ENCODE measurements around the gene C1orf122.

Gene C1orf122

DNA sequence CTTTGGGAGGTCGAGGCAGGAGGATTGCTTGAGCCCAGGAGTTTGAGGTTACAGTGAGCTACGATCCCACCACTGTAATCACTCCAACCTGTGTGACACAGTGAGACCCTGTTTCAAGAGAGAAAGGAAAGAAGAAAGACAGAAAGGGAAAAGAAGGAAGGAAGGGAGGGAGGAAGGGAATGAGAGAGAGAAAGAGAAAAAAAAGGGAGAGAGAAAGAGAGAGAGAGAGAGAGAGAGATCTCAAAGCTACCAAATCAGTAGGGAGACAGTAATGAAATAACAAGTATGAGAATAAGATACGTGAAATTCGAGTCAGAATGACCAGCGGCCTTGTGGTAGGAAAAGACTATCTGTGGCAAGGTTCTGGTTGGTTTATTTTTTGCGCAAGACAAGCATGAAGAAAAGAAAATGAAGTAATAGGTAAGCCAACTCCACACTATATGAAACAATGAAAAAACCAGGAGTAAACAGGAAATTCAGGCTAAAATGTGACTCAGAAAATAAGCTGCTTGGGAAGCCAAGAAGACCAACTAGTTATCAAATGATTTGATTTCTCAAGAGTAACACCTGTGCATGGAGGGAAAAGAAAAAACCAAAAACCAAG lies 42.9 kb downstream of the C1orf122 start:
- no peak overlapping the region for H3K27ac ChIP-seq
- intact Hi-C loops (cut with DNase I; ENCODE audit: low total_unique reads), result no loop called here

DNA sequence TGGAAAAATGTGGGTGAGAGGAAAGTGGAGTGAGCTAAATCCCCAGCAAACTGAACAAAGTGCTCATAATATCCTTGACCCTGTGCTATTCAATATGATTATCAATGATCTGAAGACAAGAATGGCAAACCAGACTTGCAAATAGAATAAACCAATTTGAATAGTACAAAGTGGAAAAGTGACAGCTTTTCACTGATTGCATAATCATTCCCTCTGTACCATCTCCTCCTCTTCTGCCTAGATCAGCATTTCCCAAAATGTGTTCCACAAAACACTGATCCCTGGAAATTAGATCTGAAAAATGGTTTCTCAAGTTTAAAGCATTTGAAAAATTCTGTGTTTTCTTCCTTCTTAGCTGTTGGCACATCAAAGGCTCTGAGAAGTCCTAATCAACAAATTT lies 43.7 kb downstream of the C1orf122 start:
- Histone ChIP-seq H3K4me1 (peaks cover 0 to 66% (median 23%) of the 10 kb centered on the region in 4 donors), H3K27ac (no peak overlapping the region), H3K9me3 (no peaks in the 10 kb centered on the region), H3K36me3 (peaks cover 0 to 34% (median 5%) of the 10 kb centered on the region in 3 donors), H3K4me3 (no peak overlapping the region), H3K27me3 (no peaks in the 10 kb centered on the region)
- no peak for DNase-seq
- intact Hi-C loops (cut with DNase I; ENCODE audit: low total_unique reads), result no loop called here
- TF ChIP-seq, protein P1, sequence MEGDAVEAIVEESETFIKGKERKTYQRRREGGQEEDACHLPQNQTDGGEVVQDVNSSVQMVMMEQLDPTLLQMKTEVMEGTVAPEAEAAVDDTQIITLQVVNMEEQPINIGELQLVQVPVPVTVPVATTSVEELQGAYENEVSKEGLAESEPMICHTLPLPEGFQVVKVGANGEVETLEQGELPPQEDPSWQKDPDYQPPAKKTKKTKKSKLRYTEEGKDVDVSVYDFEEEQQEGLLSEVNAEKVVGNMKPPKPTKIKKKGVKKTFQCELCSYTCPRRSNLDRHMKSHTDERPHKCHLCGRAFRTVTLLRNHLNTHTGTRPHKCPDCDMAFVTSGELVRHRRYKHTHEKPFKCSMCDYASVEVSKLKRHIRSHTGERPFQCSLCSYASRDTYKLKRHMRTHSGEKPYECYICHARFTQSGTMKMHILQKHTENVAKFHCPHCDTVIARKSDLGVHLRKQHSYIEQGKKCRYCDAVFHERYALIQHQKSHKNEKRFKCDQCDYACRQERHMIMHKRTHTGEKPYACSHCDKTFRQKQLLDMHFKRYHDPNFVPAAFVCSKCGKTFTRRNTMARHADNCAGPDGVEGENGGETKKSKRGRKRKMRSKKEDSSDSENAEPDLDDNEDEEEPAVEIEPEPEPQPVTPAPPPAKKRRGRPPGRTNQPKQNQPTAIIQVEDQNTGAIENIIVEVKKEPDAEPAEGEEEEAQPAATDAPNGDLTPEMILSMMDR (IDR thresholded peaks at IDR 0.05), result no peak

More for the DNA sequence above, 42.9 kb downstream of the C1orf122 start:
- no peak for DNase-seq
- Histone ChIP-seq H3K9me3 (no peaks in the 10 kb centered on the region), H3K36me3 (peaks cover 0 to 30% (median 5%) of the 10 kb centered on the region in 3 donors), H3K4me1 (peaks cover 0 to 60% (median 18%) of the 10 kb centered on the region in 4 donors), H3K4me3 (no peak overlapping the region), H3K27me3 (no peaks in the 10 kb centered on the region)
- TF ChIP-seq, protein P1 (IDR thresholded peaks at IDR 0.05), result no peak

DNA sequence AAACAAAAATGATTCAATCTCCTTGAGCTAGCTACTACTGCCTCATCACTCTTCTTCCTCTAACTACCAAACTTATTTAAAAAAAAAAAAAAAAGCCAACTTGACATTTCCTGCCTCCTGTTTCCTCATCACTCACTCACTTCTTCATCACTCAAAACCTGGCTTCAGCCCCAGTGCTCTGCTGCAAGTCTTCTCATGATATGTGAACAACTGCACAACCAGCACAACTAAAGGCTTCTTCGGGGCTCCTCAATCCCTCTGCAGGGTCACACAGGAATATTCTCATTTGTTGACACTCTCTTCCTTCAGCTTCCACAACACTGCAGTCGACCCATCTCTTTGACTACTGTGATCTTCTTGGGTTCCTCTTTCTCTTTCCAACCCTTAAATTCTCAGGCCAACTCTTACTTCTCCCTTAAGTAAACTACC lies 44.2 kb downstream of the C1orf122 start:
- Histone ChIP-seq H3K36me3 (peaks cover 0 to 39% (median 5%) of the 10 kb centered on the region in 3 donors), H3K9me3 (no peaks in the 10 kb centered on the region), H3K27ac (no peak overlapping the region), H3K4me3 (no peak overlapping the region), H3K4me1 (peaks cover 0 to 71% (median 26%) of the 10 kb centered on the region in 4 donors), H3K27me3 (no peaks in the 10 kb centered on the region)
- DNase-seq, result no peak
- TF ChIP-seq, protein P1 (IDR thresholded peaks at IDR 0.05), result no peak
- intact Hi-C loops (cut with DNase I; ENCODE audit: low total_unique reads), result no loop called here

DNA sequence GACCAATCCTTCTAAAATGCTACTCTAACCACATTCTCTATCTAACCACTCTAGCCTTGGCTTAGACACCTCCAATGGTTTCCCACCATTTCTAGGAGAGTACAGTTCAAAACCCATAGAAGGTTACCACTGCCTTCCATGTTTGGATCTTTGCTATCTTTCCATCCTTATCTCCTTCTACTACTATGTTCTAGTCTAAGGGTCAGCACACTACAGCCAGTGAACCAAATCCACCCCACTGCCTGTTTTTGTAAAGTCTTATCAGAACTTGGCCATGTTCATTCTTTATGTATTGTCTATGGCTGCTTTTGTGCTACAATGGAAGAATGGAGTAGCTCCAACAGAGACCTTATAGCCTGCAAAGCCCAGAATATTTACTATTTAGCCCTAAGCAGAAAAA lies 45.6 kb downstream of the C1orf122 start:
- no peak for DNase-seq
- peaks cover 0 to 47% (median 11%) of the 10 kb centered on the region in 3 donors for H3K36me3 ChIP-seq
- H3K27ac ChIP-seq, result no peak overlapping the region
- H3K9me3 ChIP-seq, result no peaks in the 10 kb centered on the region
- TF ChIP-seq, protein P1 (IDR thresholded peaks at IDR 0.05), result no peak
- H3K27me3 ChIP-seq, result no peaks in the 10 kb centered on the region
- H3K4me3 ChIP-seq, result no peak overlapping the region
- intact Hi-C loops (cut with DNase I; ENCODE audit: low total_unique reads), result no loop called here
- peaks cover 0 to 83% (median 34%) of the 10 kb centered on the region in 4 donors for H3K4me1 ChIP-seq

DNA sequence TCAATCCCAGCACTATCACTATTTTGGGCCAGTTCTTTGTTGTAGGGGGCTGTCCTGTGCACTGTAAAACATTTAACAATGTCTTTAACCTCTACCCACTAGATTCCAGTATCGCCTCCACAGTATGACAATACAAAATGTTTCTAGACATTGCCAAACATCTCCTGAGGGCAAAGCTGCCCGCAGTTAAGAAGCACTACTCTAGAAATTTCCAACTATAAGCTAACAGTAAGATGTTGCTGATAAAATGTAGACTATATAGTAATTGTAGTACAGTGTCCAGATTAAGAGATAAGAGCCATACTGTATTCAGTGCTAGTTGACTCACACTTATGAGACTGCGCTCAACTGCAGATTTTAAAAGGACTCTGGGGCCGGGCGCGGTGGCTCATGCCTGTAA lies 46.8 kb downstream of the C1orf122 start:
- Histone ChIP-seq H3K4me1 (peaks cover 0 to 91% (median 42%) of the 10 kb centered on the region in 4 donors), H3K27ac (no peak overlapping the region), H3K27me3 (no peaks in the 10 kb centered on the region), H3K9me3 (no peaks in the 10 kb centered on the region), H3K36me3 (peaks cover 0 to 46% (median 11%) of the 10 kb centered on the region in 3 donors), H3K4me3 (no peak overlapping the region)
- intact Hi-C loops (cut with DNase I; ENCODE audit: low total_unique reads), result no loop called here
- TF ChIP-seq, protein P1 (IDR thresholded peaks at IDR 0.05), result no peak
- no peak for DNase-seq

Measured in tibial artery (tissue), 4 donors.